Body of pancreas (tissue), 4 donors: ENCODE data around the gene JPH2. TPM values are rescaled to one million over a fixed set of nuclear protein-coding genes. Genes with fewer than 3 reads are reported as not detected.
A peak's percentile ranks its signal among the peaks of the same experiment; 100 is the strongest.

Source experiments
- ATAC-seq: fragments of 150-250 bp; one replicate; pipeline ENCODE4 v1.9.1; 2016
- DNase-seq, 4 donors: peaks; one replicate each; pipeline ENCODE4 v3.0.0-alpha.2; 2019
- H3K27ac ChIP-seq, 4 donors: fragments of 200-600 bp; sonication (generic); 1 replicate in 3 of 4; 2 replicates in 1 of 4; pipeline versions ENCODE4 v1.5.1 to v1.6.1; 2016 to 2019; ENCODE audit warnings: mild to moderate bottlenecking in 1 of 4, mixed read lengths in 1 of 4, moderate library complexity in 1 of 4
- H3K27me3 ChIP-seq, 2 donors: fragments of 200-600 bp; sonication (generic); one replicate each; pipeline ENCODE4 v1.6.0; 2016; ENCODE audit warnings: mild to moderate bottlenecking in 1 of 2
- H3K36me3 ChIP-seq, 2 donors: fragments of 200-600 bp; sonication (generic); replicated peaks in 1 of 2; 2 replicates each; pipeline ENCODE4 v1.5.1; 2016; ENCODE audit warnings: low read depth in 2 of 2; ENCODE audit not compliant: insufficient read depth in 1 of 2
- H3K4me1 ChIP-seq: fragments of 200-600 bp; sonication (generic); one replicate; pipeline ENCODE4 v1.6.0; 2016
- H3K4me3 ChIP-seq, 2 donors: fragments of 200-600 bp; sonication (generic); 1 replicate in 1 of 2; 2 replicates in 1 of 2; pipeline ENCODE4 v1.5.1; 2016 to 2019
- H3K9me3 ChIP-seq, 3 donors: fragments of 200-600 bp; sonication (generic); 1 replicate in 2 of 3; 2 replicates in 1 of 3; pipeline ENCODE4 v1.5.1; 2016
- POLR2A ChIP-seq, 3 donors: fragments of 450-650 bp; IDR thresholded peaks; one replicate each; pipeline ENCODE4 v1.6.1; 2016; ENCODE audit warnings: antibody characterized with exemption in 3 of 3, mild to moderate bottlenecking in 2 of 3
- WGBS, 2 donors: methylation state at CpG; one replicate each; pipeline ENCODE4 v1.1.5; 2017; 5-methylcytosine and 5-hydroxymethylcytosine counted together
- intact Hi-C: fragments of 100-400 bp; cut with DNase I; formaldehyde crosslinking; loops from one replicate; pipeline ENCODE4 v1.15.1; 2023
- total RNA-seq, 2 donors: library from RNA; depleted of rRNA; stranded (reverse); fragments of >200 nt; gene quantifications; one replicate each; pipeline ENCODE4 v1.1.0, GENCODE V29; 2016
- TF ChIP-seq, protein P1 (sequence below), 7 experiments: fragments of 450-650 bp in 4 of 7; fragments of 200-600 bp in 3 of 7; sonication (generic) in 3 of 7; IDR thresholded peaks; one replicate each; pipeline ENCODE4 v1.5.1; 2016 to 2019; ENCODE audit warnings: antibody characterized with exemption in 7 of 7

The JPH2 gene
- total RNA-seq, 2 donors from 2014 or later: 1.6 to 2.1 TPM

DNA sequence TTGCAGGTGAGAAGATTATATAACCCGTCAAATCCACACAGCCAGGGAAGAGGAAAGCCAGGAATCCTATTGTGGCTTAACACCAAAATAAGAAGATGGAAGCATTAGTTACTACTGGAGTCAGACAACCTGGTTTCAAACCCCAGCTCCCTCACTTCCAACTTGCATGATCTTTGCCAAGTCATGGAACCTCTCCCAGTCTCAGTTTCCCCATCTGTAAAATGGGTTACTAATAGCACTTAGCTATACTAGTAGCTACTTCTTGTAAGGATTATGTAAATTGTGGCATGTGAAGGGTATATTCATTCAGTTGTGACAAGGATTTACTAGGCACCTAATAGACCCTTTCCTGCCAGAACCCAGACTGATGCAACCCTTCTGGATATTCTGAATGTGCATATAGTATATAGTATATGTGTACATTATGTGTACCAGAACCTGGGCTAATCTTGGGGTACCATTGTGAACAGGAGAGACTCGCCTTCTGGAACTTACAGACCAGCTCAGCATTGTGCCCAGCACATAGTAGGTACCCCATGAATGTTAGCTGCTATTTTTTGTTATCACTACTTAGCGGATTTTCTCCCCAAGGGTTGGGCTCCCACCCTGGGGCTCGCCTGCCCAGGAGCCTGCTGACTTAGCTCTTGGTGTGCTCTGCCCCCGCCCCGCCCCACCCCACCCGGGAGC, 50.3 kb downstream of the JPH2 start:
- DNase-seq (no peak), ATAC-seq (no peak)
- H3K9me3 ChIP-seq: no peaks in the 10 kb centered on the region
- no peaks in the 10 kb centered on the region for H3K36me3 ChIP-seq
- H3K27ac ChIP-seq: no peak overlapping the region
- no peak for TF ChIP-seq POLR2A (IDR thresholded peaks at IDR 0.05)
- TF ChIP-seq, protein P1, sequence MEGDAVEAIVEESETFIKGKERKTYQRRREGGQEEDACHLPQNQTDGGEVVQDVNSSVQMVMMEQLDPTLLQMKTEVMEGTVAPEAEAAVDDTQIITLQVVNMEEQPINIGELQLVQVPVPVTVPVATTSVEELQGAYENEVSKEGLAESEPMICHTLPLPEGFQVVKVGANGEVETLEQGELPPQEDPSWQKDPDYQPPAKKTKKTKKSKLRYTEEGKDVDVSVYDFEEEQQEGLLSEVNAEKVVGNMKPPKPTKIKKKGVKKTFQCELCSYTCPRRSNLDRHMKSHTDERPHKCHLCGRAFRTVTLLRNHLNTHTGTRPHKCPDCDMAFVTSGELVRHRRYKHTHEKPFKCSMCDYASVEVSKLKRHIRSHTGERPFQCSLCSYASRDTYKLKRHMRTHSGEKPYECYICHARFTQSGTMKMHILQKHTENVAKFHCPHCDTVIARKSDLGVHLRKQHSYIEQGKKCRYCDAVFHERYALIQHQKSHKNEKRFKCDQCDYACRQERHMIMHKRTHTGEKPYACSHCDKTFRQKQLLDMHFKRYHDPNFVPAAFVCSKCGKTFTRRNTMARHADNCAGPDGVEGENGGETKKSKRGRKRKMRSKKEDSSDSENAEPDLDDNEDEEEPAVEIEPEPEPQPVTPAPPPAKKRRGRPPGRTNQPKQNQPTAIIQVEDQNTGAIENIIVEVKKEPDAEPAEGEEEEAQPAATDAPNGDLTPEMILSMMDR (IDR thresholded peaks at IDR 0.05): no peak
- intact Hi-C loops: no loop called here
- WGBS, 2 donors: 29 to 53% methylated on average over 6 to 7 of the region's 7 CpGs
- no peaks in the 10 kb centered on the region for H3K4me1 ChIP-seq
- H3K27me3 ChIP-seq: no peaks in the 10 kb centered on the region
- no peak overlapping the region for H3K4me3 ChIP-seq

GRCh38 chr20:44135417-44136204, 51.4 kb downstream of the JPH2 start:
- Histone ChIP-seq H3K9me3 (no peaks in the 10 kb centered on the region), H3K36me3 (no peaks in the 10 kb centered on the region), H3K27me3 (no peaks in the 10 kb centered on the region), H3K4me1 (no peaks in the 10 kb centered on the region), H3K4me3 (no peak overlapping the region), H3K27ac (no peak overlapping the region)
- DNase-seq: no peak
- WGBS, 2 donors: 55% methylated on average over 8 of the region's 8 CpGs
- intact Hi-C loops: no loop called here
- no peak for ATAC-seq
- TF ChIP-seq, protein P1 (IDR thresholded peaks at IDR 0.05): no peak
- TF ChIP-seq POLR2A (IDR thresholded peaks at IDR 0.05): no peak

GRCh38 chr20:44135012-44135412, 52.0 kb downstream of the JPH2 start:
- H3K9me3 ChIP-seq: no peaks in the 10 kb centered on the region
- TF ChIP-seq, protein P1 (IDR thresholded peaks at IDR 0.05): no peak
- no peak for TF ChIP-seq POLR2A (IDR thresholded peaks at IDR 0.05)
- H3K27ac ChIP-seq: no peak overlapping the region

DNA sequence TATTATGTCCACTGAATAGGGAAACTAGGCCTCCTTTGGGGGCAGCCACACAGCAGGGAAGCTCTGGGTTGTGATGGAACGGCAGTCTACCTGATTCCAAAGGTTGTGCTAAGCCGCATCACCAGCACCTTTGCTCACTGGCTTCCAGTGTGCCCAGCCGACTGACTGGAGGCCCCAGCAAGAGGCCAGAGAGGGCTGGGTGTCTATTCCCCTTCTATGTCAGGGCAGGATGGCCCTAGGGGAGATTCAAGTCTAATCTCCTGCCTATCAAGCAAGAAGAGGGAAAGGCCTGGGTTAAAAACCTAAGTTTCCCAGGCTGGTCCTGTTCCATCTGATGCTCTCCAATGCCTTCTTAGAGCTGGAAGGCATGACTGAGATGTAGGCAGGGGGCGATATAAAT, 53.6 kb downstream of the JPH2 start:
- intact Hi-C loops: no loop called here
- no peak for ATAC-seq
- no peak overlapping the region for H3K27ac ChIP-seq
- H3K27me3 ChIP-seq: no peaks in the 10 kb centered on the region
- TF ChIP-seq, protein P1 (IDR thresholded peaks at IDR 0.05): no peak
- TF ChIP-seq POLR2A (IDR thresholded peaks at IDR 0.05): no peak
- 72 to 79% methylated on average over 4 of the region's 4 CpGs for WGBS, 2 donors
- no peaks in the 10 kb centered on the region for H3K4me1 ChIP-seq
- H3K9me3 ChIP-seq: no peaks in the 10 kb centered on the region
- no peaks in the 10 kb centered on the region for H3K36me3 ChIP-seq
- no peak overlapping the region for H3K4me3 ChIP-seq
- DNase-seq: no peak

More at GRCh38 chr20:44135012-44135412, 52.0 kb downstream of the JPH2 start:
- peak; percentile 21 for ATAC-seq
- intact Hi-C loops: no loop called here
- no peak overlapping the region for H3K4me3 ChIP-seq
- DNase-seq: no peak
- WGBS, 2 donors: 56 to 72% methylated on average over 3 of the region's 3 CpGs
- no peaks in the 10 kb centered on the region for H3K36me3 ChIP-seq
- H3K4me1 ChIP-seq: no peaks in the 10 kb centered on the region
- no peaks in the 10 kb centered on the region for H3K27me3 ChIP-seq
